Measurements from ENCODE around the gene CITED4. TPM values are rescaled to one million over a fixed set of nuclear protein-coding genes. Genes with fewer than 3 reads are reported as not detected.

CITED4 gene
- total and polyA plus RNA-seq, 9 of the 15 experiments (the other 6 are each of a cell fraction or from before 2014, with no cell fraction given), result 0.11 to 1.2 (median 0.17) TPM; not detected in 2

GRCh38 chr1:40820911-40821693 lies 41.1 kb downstream of the CITED4 start (continued):
- TF ChIP-seq E2F3 (CRISPR knock-in tag; IDR thresholded peaks at IDR 0.05), result no peak
- TF ChIP-seq ZNF764 (CRISPR knock-in tag; IDR thresholded peaks at IDR 0.05; ENCODE audit: low read depth), result no peak
- no peak for TF ChIP-seq YBX1 (IDR thresholded peaks at IDR 0.05)
- TF ChIP-seq NR2C1 (IDR thresholded peaks at IDR 0.05), result peak; percentile 47; the same call in 1 of the 2 replicates
- TF ChIP-seq NR2C1 (tag; IDR thresholded peaks at IDR 0.05), result peak; percentile 55; the same call in 1 of the 2 replicates
- TF ChIP-seq KLF6 (CRISPR knock-in tag; IDR thresholded peaks at IDR 0.05; ENCODE audit: borderline replicate concordance), result no peak
- TF ChIP-seq ZNF354B (CRISPR knock-in tag; IDR thresholded peaks at IDR 0.05), result no peak
- TF ChIP-seq ZNF785 (CRISPR knock-in tag; IDR thresholded peaks at IDR 0.05), result no peak
- TF ChIP-seq CHCHD3 (CRISPR knock-in tag; IDR thresholded peaks at IDR 0.05), result no peak
- 0 out of 6 replicates have a peak, but pooled peaks of 1 of the 3 experiments have one; percentile 2 for TF ChIP-seq CTCF (IDR thresholded peaks at IDR 0.05 in 2 of 3, conservative IDR thresholded peaks at IDR 0.05 in 1 of 3; ENCODE audit: insufficient read depth in 2 of 3, low read depth in 1 of 3, low read length in 3 of 3)
- peak; percentile 32; the same call in 1 of the 2 replicates for TF ChIP-seq RBFOX2 (IDR thresholded peaks at IDR 0.05; ENCODE audit: low read depth, low read length)
- no peak; the same call in 1 of the 2 replicates for TF ChIP-seq TOE1 (IDR thresholded peaks at IDR 0.05; ENCODE audit: borderline replicate concordance)
- no peak for TF ChIP-seq TOE1 (CRISPR knock-in tag; IDR thresholded peaks at IDR 0.05; ENCODE audit: borderline replicate concordance, low read depth)
- 0 out of 2 replicates have a peak, but pooled peaks have one; percentile 33 for TF ChIP-seq TCF7L2 (IDR thresholded peaks at IDR 0.05; ENCODE audit: low read depth, low read length)
- peak; percentile 99 for TF ChIP-seq SMARCC2 (IDR thresholded peaks at IDR 0.05; ENCODE audit: low read depth)
- TF ChIP-seq HEY1 (CRISPR knock-in tag; IDR thresholded peaks at IDR 0.05; ENCODE audit: borderline replicate concordance), result peak; percentile 57; the same call in 1 of the 2 replicates
- no peak for TF ChIP-seq ZNF778 (CRISPR knock-in tag; IDR thresholded peaks at IDR 0.05)
- no peak for TF ChIP-seq SMC3 (conservative IDR thresholded peaks at IDR 0.05; ENCODE audit: insufficient read depth, low read depth, low read length)
- no peak for TF ChIP-seq PCBP2 (IDR thresholded peaks at IDR 0.05; ENCODE audit: low read depth, low read length, poor library complexity, severe bottlenecking)
- peak; percentile 63; the same call in 1 of the 2 replicates for TF ChIP-seq MXI1 (IDR thresholded peaks at IDR 0.05; ENCODE audit: low read depth, low read length)
- peak; percentile 73; the same call in 1 of the 2 replicates for TF ChIP-seq HBP1 (CRISPR knock-in tag; IDR thresholded peaks at IDR 0.05)
- TF ChIP-seq BACH1 (tag; IDR thresholded peaks at IDR 0.05), result no peak; the same call in 1 of the 2 replicates
- no peak for TF ChIP-seq NUFIP1 (IDR thresholded peaks at IDR 0.05; ENCODE audit: partially characterized antibody)
- TF ChIP-seq MXD1 (CRISPR knock-in tag; IDR thresholded peaks at IDR 0.05; ENCODE audit: borderline replicate concordance, poor library complexity, severe bottlenecking), result no peak
- TF ChIP-seq ZBED1 (IDR thresholded peaks at IDR 0.05), result peak; percentile 80; the same call in 1 of the 2 replicates
- TF ChIP-seq SMAD4 (CRISPR knock-in tag; conservative IDR thresholded peaks at IDR 0.05), result peak; percentile 95

Measured in K562 (cell line).